Endothelial cell of umbilical vein (primary cell): ENCODE measurements around the gene PRRC2B. TPM values are rescaled to one million over a fixed set of nuclear protein-coding genes. Genes with fewer than 3 reads are reported as not detected.
A peak's percentile ranks its signal among the peaks of the same experiment; 100 is the strongest.
"Not testable (repeated sequence)": the region's sequence is repeated elsewhere in the genome, so short reads cannot be mapped to it uniquely, and the experiment has no call there.

Source experiments
- BruUV-seq: library from RNA; stranded (reverse); fragments of 400-500 nt; replicated peaks from 2 replicates; lab custom pipeline; 2021; lab: Mats Ljungman, UMichigan
- CTCF ChIA-PET: fragments of 300-600, 350-600 bp; sonication (Branson Sonifier 250); formaldehyde crosslinking; loops from one replicate; lab custom pipeline; 2021; ENCODE audit warnings: antibody characterized with exemption, inconsistent platforms; lab: Charles Lee
- POLR2A ChIA-PET: fragments of 300-600, 350-600 bp; sonication (Branson Sonifier 250); formaldehyde crosslinking; loops from one replicate; lab custom pipeline; 2021; ENCODE audit warnings: antibody characterized with exemption, inconsistent platforms; lab: Charles Lee
- DNase-seq: peaks from one replicate; pipeline ENCODE4 v3.0.0-alpha.2; 2011; ENCODE audit warnings: low read depth, low spot score
- FAIRE-seq: peaks from 2 replicates; lab custom pipeline; 2011; peaks lifted over from hg19 to GRCh38; lab: Jason Lieb, UNC
- H2AFZ ChIP-seq: 2 replicates; pipeline ENCODE4 v1.6.0; 2012; ENCODE audit warnings: low read depth, low read length, control low read depth, inconsistent platforms
- H3K27ac ChIP-seq: 2 replicates; pipeline ENCODE4 v1.5.1; 2011; ENCODE audit warnings: low read depth, mild to moderate bottlenecking, control low read depth, low read length, moderate library complexity; ENCODE audit not compliant: insufficient read depth
- H3K27me3 ChIP-seq, 2 experiments: 2 replicates each; pipeline versions ENCODE4 v1.6.0 to v1.6.1; 2011; ENCODE audit warnings: low read length in 2 of 2, mixed read lengths in 1 of 2; ENCODE audit not compliant: control insufficient read depth in 2 of 2, insufficient read depth in 2 of 2
- H3K36me3 ChIP-seq, 2 experiments: 2 replicates in 1 of 2; 3 replicates in 1 of 2; pipeline ENCODE4 v1.5.1; 2011; ENCODE audit warnings: low read length in 2 of 2, mild to moderate bottlenecking in 1 of 2, moderate library complexity in 1 of 2; ENCODE audit not compliant: control insufficient read depth in 2 of 2, insufficient read depth in 2 of 2; ENCODE audit errors: extremely low read depth in 1 of 2
- H3K4me1 ChIP-seq: 3 replicates; pipeline ENCODE4 v1.5.1; 2011; ENCODE audit warnings: mild to moderate bottlenecking, low read length; ENCODE audit not compliant: control insufficient read depth, insufficient read depth; ENCODE audit errors: extremely low read depth
- H3K4me2 ChIP-seq: 2 replicates; pipeline ENCODE4 v1.6.1; 2011; ENCODE audit warnings: low read length, control low read depth, mixed read lengths; ENCODE audit not compliant: insufficient read depth
- H3K4me3 ChIP-seq, 3 experiments: fragments of 200-600 bp in 1 of 3; sonication (generic), shearing (Covaris generic) in 1 of 3; replicated peaks in 1 of 3; 2 replicates each; pipeline ENCODE4 v1.5.1; 2011 to 2016; ENCODE audit warnings: control low read depth in 3 of 3, low read length in 3 of 3, mild to moderate bottlenecking in 2 of 3, inconsistent platforms in 1 of 3, low read depth in 1 of 3, moderate library complexity in 1 of 3; ENCODE audit not compliant: insufficient read depth in 1 of 3
- H3K79me2 ChIP-seq: 2 replicates; pipeline ENCODE4 v1.6.0; 2012; ENCODE audit warnings: low read length, inconsistent platforms; ENCODE audit not compliant: control insufficient read depth, insufficient read depth
- H3K9ac ChIP-seq: replicated peaks from 2 replicates; pipeline ENCODE3; 2011; ENCODE audit warnings: low read length, control low read depth; ENCODE audit not compliant: insufficient read depth; ENCODE audit errors: extremely low read depth
- H3K9me1 ChIP-seq: replicated peaks from 3 replicates; pipeline ENCODE4 v1.6.0; 2011; ENCODE audit warnings: mild to moderate bottlenecking, low read length; ENCODE audit not compliant: control insufficient read depth, insufficient read depth; ENCODE audit errors: extremely low read depth
- H3K9me3 ChIP-seq: replicated peaks from 2 replicates; pipeline ENCODE4 v1.5.1; 2012; ENCODE audit warnings: low read length, inconsistent platforms; ENCODE audit not compliant: control insufficient read depth, insufficient read depth
- H4K20me1 ChIP-seq: replicated peaks from 2 replicates; pipeline ENCODE3; 2011; ENCODE audit warnings: mild to moderate bottlenecking, low read length; ENCODE audit not compliant: control insufficient read depth, insufficient read depth; ENCODE audit errors: extremely low read depth
- CTCF ChIP-seq, 2 donors: IDR thresholded peaks; 1 replicate in 1 of 2; 2 replicates in 1 of 2; pipeline ENCODE4 v1.5.1; 2011; ENCODE audit warnings: low read length in 2 of 2, mild to moderate bottlenecking in 2 of 2, moderate library complexity in 2 of 2, control low read depth in 1 of 2, inconsistent platforms in 1 of 2, low read depth in 1 of 2; ENCODE audit not compliant: insufficient read depth in 1 of 2; ENCODE audit errors: extremely low read depth in 1 of 2
- EZH2 ChIP-seq: IDR thresholded peaks from 2 replicates; pipeline ENCODE4 v1.6.1; 2012; ENCODE audit warnings: borderline replicate concordance, low read depth, mild to moderate bottlenecking, moderate library complexity, low read length, inconsistent platforms; ENCODE audit not compliant: severe bottlenecking
- FOS ChIP-seq: IDR thresholded peaks from 2 replicates; pipeline ENCODE4 v1.6.1; 2011; ENCODE audit warnings: mild to moderate bottlenecking, low read length, moderate library complexity, borderline replicate concordance; ENCODE audit not compliant: insufficient read depth
- GATA2 ChIP-seq: IDR thresholded peaks from 2 replicates; pipeline ENCODE4 v1.7.0; 2011; ENCODE audit warnings: low read depth, mild to moderate bottlenecking, moderate library complexity, mixed read lengths, low read length; ENCODE audit not compliant: insufficient read length, insufficient read depth
- JUN ChIP-seq: IDR thresholded peaks from 2 replicates; pipeline ENCODE4 v1.6.1; 2011; ENCODE audit warnings: borderline replicate concordance, low read depth; ENCODE audit not compliant: insufficient read length, insufficient read depth
- MYC ChIP-seq: IDR thresholded peaks from one replicate; pipeline ENCODE4 v1.6.1; 2011; ENCODE audit warnings: mild to moderate bottlenecking, low read depth, low read length
- POLR2A ChIP-seq: IDR thresholded peaks from 2 replicates; pipeline ENCODE4 v1.6.1; 2012; ENCODE audit warnings: low read depth, mild to moderate bottlenecking, control low read depth, low read length
- POLR2AphosphoS5 ChIP-seq: IDR thresholded peaks from 2 replicates; pipeline ENCODE4 v1.6.1; 2012; ENCODE audit warnings: low read depth, mild to moderate bottlenecking, control low read depth, low read length, moderate library complexity; ENCODE audit not compliant: insufficient read depth
- dilution Hi-C: fragments of 300-500 bp; cut with MboI; formaldehyde crosslinking; loops from one replicate; pipeline ENCODE4 v1.15.0; 2019; ENCODE audit warnings: low sequenced_read_pairs; ENCODE audit not compliant: extremely low pct_ligation_motif_present
- intact Hi-C: fragments of 100-400 bp; cut with micrococcal nuclease; formaldehyde crosslinking; loops from one replicate; pipeline ENCODE4 v1.10.0; 2022
- polyA plus RNA-seq, 4 experiments: library from polyadenylated mRNA; depleted of rRNA in 3 of 4; stranded (reverse) in 3 of 4; unstranded in 1 of 4; fragments of >200 nt; gene quantifications; 2 replicates each; pipeline versions ENCODE4 v1.2.1 to v1.2.3, GENCODE V29; 2011 to 2012; ENCODE audit warnings: missing spikeins in 1 of 4
- total RNA-seq: library from RNA; stranded (reverse); gene quantifications from 2 replicates; pipeline ENCODE4 v1.2.3, GENCODE V29; 2021
- TF ChIP-seq, protein P1 (sequence below): IDR thresholded peaks from 2 replicates; pipeline ENCODE4 v1.6.1; 2011; ENCODE audit not compliant: insufficient read depth, insufficient read length

The PRRC2B gene
- total and polyA plus RNA-seq, 2 donors (not counting 3 experiments of a cell fraction or from before 2014, with no cell fraction given): 35.6 to 256 TPM

- Histone ChIP-seq H3K9ac (peak overlapping the region; percentile 88), H3K4me1 (peaks cover 49% of the 10 kb centered on the region), H3K27ac (peak overlapping the region; percentile 57), H3K4me3 (peak overlapping the region; percentile 66 to 90 (median 86)), H3K9me3 (no peaks in the 10 kb centered on the region), H3K79me2 (peaks cover 58% of the 10 kb centered on the region), H4K20me1 (peaks cover 10% of the 10 kb centered on the region), H2AFZ (no peak overlapping the region), H3K4me2 (peak overlapping the region; percentile 72), H3K27me3 (no peaks in the 10 kb centered on the region), H3K9me1 (no peaks in the 10 kb centered on the region), H3K36me3 (no peaks in the 10 kb centered on the region)
- TSS peak; percentile 21 for BruUV-seq
- TF ChIP-seq EZH2: no peak
- no peak for TF ChIP-seq POLR2A
- no peak for TF ChIP-seq JUN
- TF ChIP-seq POLR2AphosphoS5: no peak
- TF ChIP-seq, protein P1, sequence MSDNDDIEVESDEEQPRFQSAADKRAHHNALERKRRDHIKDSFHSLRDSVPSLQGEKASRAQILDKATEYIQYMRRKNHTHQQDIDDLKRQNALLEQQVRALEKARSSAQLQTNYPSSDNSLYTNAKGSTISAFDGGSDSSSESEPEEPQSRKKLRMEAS: no peak
- TF ChIP-seq FOS: no peak
- TF ChIP-seq CTCF (IDR thresholded peaks at IDR 0.05; ENCODE audit: extremely low read depth in 1 of 2, insufficient read depth in 1 of 2, low read depth in 1 of 2, low read length in 2 of 2): no peak
- no peak for TF ChIP-seq MYC
- TF ChIP-seq GATA2: no peak
- DNase-seq (peak; percentile 35), FAIRE-seq (peak; percentile 4)
- ChIA-PET POLR2A (interaction anchor here (1.6 kb wide), 1 partner anchor 22 kb away, joined by 4 read pairs; no protein-coding TSS in a partner anchor), CTCF (no interaction called here)
- intact Hi-C loops (loop anchor here (2.0 to 5.0 kb wide), 2 partner anchors 27 to 42 kb away; no protein-coding TSS in a partner anchor), dilution Hi-C loops (no loop called here)
These were observed 1.5 kb downstream of the PRRC2B start for GRCh38 chr9:131395157-131396098.

DNA sequence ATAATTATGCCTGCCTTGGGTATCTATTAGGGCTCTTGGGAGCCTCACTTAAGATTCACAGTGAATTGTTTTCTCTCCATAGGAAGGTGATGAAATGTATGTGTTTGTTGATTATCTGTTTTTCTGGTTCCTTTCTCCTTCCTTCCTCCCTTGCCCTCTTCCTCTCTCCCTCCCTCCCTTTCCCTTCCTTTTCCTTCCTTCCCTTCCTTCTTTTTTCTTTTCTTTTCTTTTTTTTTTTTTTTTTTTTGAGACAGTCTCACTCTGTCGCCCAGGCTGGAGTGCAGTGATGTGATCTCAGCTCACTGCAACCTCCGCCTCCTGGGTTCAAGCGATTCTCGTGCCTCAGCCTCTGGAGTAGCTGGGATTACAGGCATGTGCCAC is 2.2 kb downstream of the PRRC2B start:
- intact Hi-C loops: loop anchor here (5.0 kb wide), 1 partner anchor 41 kb away; no protein-coding TSS in a partner anchor
- peaks cover 10% of the 10 kb centered on the region for H4K20me1 ChIP-seq

More for the DNA sequence above, 2.2 kb downstream of the PRRC2B start:
- CTCF ChIA-PET: interaction anchor here (0.6 to 1.2 kb wide), 4 partner anchors 10 to 46 kb away, joined by 3 to 7 read pairs (median 6); no protein-coding TSS in a partner anchor
- Histone ChIP-seq H3K4me1 (peaks cover 53% of the 10 kb centered on the region), H3K79me2 (peaks cover 64% of the 10 kb centered on the region), H3K4me2 (peak overlapping the region; percentile 72), H3K9ac (peak overlapping the region; percentile 88), H3K4me3 (peak overlapping the region in 2 of 3 experiments; percentile 66 to 90)
- H3K36me3 ChIP-seq, H2AFZ ChIP-seq, H3K9me3 ChIP-seq, dilution Hi-C loops, FAIRE-seq, H3K27me3 ChIP-seq, DNase-seq, H3K9me1 ChIP-seq, H3K27ac ChIP-seq, BruUV-seq: not testable (repeated sequence)
- POLR2A ChIA-PET: interaction anchor here (0.6 to 1.6 kb wide), 2 partner anchors 23 to 43 kb away, joined by 4 to 6 read pairs; no protein-coding TSS in a partner anchor
